HG03095 (cell line): ENCODE measurements around the gene CITED4.
A peak's percentile ranks its signal among the peaks of the same experiment; 100 is the strongest.

Experiments
- ATAC-seq: cut with Tn5 transposase; IDR thresholded peaks from one replicate; pipeline ENCODE4 v1.9.1; 2021; ENCODE audit warnings: moderate library complexity; ENCODE audit not compliant: unreplicated experiment

The CITED4 gene

DNA sequence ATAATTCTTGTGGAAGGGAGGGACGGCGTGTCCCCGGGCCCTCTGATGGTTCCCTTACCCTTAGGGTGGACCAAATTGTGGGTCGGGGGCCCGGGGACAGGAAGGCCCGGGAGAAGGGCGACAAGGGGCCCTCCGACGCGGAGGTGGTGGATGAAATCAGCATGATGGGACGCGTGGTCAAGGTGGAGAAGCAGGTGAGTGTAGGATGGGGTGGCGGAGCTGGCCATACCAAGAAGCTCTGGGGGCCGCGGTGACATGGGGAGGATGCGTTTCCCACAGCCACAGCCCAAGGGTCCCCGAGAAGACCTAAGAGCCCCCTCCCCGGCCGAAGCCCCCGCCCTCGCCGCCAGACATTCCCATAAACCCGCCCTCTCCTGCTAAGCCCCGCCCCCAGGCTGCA, 24.6 kb downstream of the CITED4 start:
- no peak for ATAC-seq

DNA sequence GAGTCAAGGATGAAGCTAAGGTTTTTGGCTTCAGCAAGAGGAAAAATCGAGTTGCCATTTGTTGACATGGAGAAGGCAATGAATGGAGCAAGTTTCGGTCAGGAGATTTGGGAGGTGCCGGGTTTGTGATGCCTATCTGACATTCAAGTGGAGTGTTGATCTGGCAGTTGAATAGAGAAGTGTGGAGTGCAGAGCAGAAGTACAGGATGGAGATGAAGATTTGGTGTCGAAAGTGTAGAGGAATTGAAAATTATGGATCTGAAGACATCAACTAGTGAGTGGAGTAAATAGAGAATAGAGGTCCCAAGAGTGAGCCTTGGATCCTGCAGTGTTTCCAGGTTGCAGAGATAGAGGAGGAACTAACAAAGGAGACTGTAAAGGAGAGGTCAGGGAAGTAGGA, 25.9 kb downstream of the CITED4 start:
- no peak for ATAC-seq

DNA sequence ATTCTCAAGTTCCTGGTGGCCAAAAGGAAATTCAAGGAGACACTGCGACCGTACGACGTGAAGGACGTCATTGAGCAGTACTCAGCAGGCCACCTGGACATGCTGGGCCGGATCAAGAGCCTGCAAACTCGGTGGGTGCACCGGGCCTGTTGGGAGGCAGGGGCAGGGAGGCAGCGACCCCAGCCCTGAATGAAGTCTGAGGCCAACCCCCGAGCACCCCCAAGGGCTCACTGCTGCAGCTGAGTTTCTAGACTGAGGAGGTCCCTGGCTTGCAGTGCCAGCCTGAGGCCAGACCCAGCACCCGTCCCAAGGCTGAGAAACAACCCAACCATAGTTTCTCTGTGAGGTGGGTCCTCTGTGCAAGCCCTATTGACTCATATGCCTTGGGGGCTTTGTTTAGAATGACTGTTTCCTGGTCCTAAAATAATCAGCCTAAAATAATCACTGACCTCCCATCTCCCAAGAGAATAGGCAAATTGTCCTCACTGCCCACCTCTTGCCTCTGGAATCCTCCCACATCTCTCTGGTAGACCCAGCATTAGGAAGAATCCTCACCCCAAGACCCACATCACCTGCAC, 27.1 kb downstream of the CITED4 start:
- ATAC-seq: no peak

DNA sequence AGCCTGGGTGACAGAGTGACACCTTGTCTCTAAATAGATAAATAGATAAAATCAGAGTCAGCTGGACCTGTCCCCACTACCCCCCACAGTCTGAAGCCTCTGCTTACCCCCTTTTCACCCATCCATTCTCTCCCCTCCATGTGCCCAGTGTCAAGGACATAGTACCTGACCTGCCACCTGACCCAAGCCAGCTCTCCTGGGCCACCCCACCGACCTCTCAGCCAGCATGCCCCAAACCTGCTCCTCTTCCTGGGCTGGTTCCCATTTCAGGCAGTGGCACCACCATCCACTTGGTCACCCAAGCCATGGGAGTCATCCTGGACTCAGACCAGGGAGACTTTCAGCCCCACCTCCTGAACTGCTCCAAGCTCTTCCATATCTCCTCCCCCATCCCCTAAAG, 28.2 kb downstream of the CITED4 start:
- no peak for ATAC-seq

DNA sequence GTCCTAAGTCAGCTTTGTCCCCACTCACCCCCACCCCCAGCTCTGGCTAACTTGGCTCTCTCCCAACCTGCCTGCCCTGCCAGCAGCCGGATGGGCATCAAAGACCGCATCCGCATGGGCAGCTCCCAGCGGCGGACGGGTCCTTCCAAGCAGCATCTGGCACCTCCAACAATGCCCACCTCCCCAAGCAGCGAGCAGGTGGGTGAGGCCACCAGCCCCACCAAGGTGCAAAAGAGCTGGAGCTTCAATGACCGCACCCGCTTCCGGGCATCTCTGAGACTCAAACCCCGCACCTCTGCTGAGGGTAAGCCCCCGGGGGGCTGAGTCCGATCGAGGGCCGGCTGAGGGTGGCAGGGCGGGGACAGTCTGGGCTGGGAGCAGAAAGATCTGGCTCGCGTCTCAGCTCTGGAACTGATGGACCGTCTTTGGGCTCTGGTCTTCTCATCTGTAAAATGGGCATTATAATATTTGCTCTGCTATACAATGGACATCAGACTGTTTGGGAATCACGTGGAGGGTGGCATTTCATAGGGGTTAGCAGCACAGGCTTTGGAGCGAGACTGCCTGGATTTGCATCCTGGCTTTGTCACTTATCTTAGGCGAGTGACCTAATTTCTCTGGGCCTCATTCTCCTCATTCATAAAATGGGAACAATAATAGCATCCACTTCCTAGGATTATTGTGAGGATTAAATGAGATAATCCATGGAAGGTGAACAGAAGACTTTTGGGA, 31.0 kb downstream of the CITED4 start:
- no peak for ATAC-seq

DNA sequence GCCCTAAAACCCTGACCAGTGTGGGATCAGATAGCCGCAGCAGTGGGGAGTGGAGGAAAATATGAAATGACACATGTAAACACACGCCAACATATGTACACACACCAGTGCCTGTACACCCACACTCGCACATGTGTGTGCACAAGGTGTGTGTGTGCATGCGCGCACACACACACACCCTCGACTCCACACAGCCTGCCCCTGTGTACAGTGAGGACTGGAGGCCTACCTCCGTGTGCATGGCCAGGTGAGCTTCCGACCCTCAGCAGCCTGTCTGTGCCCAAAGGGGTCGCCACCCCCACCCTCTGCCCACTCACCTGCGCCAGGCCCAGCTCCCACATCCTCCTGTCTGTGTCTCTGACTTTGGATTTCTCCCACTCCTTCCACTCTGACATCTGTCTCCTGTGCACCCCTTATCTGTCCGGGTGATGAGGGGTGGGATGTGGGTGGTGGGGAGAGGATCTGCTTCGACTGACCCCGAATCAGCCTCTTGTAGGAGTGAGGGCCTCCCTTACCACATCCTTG, 31.7 kb downstream of the CITED4 start:
- no peak for ATAC-seq

DNA sequence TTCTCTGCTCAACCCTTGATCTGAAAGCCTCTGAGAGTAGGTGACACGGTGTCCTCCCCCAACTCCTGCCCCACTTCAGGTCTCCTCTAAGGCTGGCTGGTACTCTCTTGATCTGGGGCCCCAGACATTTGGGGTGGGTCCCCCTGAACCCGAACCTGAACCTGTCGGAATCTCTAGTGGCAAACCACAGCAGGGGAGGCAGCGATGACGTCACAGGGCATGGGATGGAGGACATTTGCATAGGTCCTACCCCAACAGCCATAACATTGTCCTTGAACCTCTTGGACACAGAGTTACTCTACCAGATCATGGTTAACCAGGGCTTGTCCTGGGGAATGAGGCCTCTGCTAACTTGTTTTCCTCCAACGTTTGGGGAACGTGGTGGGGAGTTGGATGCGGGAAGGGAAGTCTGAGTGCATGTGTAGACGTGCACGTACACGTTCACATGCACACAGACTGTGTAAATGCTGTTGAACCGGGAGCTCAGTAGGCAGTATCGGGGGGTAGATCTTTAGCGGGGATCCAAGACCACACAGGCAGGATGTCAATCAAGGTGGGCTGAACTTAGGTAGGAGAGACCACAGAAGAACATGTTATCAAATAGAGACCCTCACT, 32.4 kb downstream of the CITED4 start:
- ATAC-seq: no peak

DNA sequence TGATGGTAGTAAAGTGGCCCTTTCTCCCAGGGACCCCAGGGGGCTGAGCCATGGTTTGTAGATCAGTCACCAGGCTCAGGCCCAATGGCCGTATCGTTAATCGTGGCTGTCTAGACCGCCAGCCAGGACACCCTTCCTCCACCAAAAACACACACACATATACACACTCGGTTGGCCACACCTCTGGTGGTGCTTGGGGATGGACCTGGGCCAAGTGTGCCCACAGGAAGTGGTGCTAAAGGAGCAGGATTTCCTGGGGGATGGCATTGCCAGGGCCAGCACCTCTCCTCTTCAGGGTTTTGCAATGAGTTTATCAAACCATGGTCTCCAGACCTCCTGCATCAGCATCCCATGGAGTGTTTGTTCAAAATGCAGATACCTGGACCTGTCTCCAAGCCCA, 36.2 kb downstream of the CITED4 start:
- no peak for ATAC-seq

DNA sequence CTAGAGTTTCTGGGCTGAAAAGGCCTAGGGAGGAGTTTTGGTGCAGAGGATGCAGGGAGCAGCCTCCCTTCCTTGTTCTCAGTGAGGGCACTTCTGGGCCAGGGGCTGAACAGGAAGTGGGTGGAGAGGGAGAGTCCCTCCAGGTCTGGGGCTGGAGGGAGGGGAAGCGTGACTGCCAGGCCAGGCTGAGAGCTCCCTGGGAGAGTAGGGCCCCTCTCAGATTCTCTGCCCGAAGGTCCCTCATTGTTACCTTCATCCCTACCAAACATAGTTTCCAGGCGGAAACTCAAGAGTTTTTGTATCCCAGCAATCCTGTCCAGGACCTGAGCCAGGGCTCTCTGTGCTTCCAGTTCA, 36.8 kb downstream of the CITED4 start:
- ATAC-seq: no peak

DNA sequence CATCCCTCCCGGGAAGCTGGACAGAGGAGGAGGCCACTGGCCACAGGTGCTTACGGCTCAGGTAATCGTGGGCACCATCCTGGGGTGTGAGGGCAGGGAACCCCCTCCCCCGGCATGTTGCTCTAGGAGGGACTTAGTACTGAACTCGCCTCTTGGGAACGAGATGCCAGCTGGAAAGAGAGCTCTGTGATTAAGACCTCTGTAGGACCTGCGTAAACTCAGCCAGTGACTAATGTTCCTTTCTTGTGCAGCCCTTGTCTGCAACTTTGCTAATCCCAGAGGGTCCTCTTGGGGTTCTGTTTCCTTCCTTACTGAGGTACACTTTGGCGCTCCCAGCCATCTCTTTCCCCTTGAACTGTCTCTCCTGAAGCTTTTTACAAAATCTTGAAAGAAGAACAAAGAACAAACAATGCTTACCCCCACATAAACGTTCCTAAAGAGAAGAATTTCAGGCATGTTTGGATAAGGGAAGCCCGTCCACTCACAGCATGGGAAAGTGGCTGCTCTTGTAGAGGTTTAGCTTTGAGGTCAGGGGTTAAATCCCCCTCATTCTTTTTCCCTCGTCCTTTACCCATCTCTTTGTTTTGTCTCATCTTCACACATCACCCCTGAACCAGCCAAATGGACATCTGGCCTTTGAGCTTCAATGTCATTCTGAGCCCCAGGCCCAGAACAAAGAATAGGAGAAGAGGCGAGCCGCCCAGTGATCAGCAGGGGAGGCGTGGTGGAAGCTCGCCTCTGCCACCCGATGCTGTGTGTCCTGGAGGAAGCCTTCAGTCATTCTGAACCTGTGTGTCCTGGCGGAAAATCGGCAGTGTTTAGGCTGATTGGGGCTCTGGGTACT, 37.4 kb downstream of the CITED4 start:
- ATAC-seq: no peak

DNA sequence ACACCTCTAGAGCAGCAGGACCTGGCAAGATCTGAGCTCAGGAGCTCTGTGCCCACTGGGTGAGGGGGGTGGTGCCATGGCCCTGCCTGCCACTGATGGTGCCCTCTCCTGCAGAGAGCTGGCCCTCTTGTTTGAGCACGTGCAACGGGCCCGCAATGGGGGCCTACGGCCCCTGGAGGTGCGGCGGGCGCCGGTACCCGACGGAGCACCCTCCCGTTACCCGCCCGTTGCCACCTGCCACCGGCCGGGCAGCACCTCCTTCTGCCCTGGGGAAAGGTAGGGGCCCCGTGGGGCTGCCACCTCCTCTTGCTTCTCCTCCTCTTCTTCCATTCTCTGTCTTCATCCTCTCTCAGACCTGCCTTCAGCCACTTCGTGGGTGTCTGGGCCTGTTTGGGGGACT, 38.2 kb downstream of the CITED4 start:
- no peak for ATAC-seq

DNA sequence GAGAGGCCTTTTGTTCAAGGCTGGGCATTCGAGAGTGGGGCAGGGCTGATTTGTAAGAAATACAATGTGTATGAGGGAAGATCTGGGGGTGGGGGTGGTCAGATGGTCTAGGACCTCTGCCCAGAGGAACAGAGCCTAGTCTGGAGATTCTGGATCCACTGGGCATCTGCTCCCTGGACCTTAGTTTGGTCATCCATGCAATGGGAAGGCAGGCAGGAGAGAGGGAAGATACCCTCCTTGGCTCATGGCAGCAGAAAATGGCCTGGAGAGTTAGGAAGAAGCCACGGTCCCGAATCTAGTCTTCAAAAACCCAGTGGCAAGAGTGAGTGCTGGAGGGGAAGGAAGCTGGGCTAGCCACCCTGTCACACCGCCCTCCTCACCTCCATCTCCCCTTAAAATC, 38.8 kb downstream of the CITED4 start:
- no peak for ATAC-seq

DNA sequence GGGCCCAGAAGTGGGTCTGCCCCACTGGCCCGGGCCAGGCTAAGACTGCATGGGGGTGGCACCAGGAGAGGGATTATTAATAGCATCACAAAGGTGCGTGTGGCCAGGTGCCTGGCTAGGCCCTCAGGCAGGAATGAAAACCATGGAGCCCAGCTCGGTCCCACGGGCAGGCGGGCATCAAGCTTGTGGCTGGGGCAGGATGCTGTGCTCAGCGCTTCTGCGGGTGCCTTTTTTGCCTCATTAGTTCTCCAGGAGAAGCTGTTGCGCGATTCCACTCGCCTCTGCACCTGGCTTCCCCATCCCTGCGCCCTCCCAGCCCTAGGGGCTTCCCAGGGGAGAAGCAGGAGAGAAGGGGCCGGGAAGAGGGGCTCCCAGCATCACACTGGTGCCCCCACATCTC, 39.3 kb downstream of the CITED4 start:
- no peak for ATAC-seq

DNA sequence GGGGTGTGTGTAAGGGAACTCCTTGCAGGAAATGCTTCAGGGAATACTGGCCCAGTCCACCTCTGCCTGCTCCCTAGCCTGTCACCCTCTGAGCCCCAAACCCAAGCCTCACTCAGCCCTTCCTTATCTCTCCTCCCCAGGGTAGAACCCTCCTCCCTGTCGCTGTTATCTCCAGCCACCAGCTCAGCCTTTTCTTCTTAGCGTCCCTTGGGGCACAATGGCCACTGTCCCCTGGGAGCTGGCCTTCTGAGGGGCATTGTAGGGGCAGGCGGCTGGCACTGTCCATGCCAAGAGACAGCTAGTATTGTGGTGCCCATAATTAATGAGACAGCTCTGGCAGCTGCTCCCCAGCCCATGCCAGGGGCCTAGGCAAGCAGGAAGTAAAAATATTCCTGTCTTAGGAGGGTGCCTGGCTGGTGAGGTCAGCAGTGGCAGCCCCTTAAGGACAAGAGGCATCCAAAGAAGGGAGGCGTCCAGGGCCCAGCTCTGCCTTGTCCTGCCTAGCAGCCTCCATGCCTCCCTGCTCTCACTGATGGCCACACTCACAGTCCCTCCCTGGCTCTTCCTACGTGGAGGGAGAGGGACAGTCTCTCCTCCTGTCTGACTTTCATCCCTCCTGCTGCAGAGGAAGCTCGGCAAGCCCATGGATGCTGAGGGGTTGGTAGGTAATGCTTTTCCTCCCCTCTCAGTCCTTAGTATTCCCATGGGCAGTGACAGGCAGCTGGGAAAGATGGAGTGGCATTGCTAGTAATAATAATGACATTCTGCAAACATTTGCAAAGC, 41.1 kb downstream of the CITED4 start:
- ATAC-seq: no peak

DNA sequence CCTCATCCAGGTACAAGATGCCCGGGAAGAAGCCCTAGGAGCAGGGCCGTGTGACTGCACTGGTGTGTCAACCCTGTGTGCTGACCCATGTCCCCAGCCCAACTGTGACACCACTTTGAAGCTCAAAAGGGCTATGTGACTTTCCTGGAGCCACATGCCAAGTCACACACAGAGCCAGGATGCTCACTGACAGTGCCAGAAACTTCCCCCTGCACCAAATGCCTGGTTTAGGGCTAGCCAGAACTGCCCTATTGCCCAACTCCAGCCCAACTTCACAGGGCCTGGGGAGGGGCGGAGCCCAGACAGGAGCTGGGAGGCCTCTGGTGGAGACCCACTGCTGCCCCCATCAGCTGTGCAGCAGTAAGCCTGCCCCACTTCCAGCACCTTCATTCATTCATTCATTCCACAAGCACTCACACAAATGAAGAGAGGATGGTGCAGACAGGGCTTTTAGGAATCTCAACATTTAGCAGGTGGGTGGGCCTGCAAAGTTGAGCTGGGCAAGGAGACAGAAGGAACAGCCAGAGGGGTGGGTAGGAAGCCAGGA, 41.8 kb downstream of the CITED4 start:
- no peak for ATAC-seq

DNA sequence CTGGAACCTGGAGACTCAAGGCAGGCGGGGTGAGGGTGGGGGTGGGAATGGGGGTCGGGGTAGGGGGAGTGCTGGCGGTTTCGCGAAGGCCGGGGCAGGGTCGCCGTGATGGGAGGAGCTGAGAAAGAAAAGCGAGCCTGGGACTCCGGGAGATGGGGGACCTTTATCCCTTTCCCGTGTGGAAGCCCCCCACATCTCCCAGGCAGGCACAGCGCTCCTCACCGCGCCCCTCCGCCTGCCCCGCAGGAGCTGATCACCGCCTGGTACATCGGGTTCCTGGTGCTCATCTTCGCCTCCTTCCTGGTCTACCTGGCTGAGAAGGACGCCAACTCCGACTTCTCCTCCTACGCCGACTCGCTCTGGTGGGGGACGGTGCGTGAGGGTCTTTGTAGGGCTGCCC, 43.1 kb downstream of the CITED4 start:
- ATAC-seq: no peak

DNA sequence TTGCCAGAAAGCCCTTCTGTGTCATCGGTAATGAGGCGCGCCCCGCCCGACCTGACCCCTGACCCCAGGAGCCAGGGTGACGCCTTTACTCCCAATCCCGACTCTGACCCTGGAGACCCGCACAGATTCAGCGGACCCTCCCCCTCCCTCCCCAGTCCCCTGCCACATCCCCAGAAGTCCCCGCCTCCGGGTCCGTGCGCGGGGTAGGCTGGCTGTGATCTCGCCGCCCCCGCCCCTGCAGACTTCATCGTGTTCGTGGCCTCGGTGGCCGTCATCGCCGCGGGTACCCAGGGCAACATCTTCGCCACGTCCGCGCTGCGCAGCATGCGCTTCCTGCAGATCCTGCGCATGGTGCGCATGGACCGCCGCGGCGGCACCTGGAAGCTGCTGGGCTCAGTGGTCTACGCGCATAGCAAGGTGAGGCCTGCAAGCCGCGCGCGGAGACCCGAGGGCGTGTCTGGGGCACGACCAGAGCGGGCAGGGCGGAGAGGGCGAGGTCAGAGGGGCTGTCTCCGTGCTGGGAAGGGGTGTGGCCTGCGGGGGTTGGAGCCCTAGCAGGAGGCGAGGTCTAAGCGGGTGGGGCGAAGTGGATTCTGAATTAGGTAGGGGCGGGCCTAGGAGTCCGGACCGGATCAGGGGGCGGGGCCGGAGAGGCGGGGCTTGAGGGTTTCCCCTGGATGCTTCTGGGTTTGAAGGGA, 43.8 kb downstream of the CITED4 start:
- peak; percentile 66 for ATAC-seq

DNA sequence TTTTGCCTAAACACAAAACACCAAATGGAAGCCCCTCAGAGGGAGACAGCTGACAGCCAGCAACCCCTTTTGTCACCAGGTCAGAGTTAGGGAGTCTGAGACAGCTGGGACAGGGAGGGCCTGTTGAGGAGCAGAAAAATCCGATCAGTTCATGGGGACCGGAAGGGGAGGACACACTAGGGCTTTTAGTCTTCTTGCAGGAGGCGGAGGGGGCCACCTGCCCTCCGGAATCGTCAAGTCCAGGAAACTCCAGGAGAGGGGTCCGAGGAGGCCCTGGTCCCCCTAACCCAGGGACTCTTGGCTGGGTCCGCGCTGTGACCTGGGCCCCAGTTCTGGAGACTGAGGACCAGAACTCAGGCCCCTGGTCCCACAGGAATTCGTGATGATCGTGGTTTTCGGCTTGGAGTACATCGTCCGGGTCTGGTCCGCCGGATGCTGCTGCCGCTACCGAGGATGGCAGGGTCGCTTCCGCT, 44.3 kb downstream of the CITED4 start:
- ATAC-seq: no peak

DNA sequence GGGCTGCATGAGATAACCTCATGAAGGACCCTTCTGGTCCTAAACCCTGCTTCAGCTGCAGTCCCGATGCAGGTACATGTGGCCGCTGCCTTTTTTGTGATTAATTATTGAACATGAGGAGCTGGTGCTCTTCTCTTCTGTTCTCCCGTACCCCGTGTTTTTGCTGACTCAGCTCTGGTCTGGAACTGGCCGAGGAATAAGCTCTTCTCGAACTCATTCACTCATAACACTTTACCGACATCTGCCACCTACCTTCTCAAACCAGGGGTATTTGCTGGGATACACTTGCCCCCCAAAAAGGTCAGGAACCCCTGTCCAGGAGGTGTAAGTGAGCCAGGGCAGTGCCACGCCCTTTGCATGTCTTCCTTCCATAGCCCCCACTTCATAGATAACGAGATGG, 46.7 kb downstream of the CITED4 start:
- ATAC-seq: no peak
